Mesenteric fat pad (tissue), 1 donor: ENCODE results near the gene TFAP2A. TPM values are rescaled to one million over a fixed set of nuclear protein-coding genes. Genes with fewer than 3 reads are reported as not detected.

Source experiments
- DNase-seq: peaks from one replicate; pipeline ENCODE4 v3.0.0-alpha.2; 2020; ENCODE audit warnings: low spot score
- total RNA-seq: library from RNA; stranded (reverse); fragmentation: NEBNext Ultra II Directional; extraction: Animal tissue kit (Norgen Biotek cat#: 25700); gene quantifications from one replicate; pipeline ENCODE4 v1.2.1, GENCODE V29; 2021
- donor health status: DM: yes; HTN: yes; CAD: no.

TFAP2A gene
- total RNA-seq, 1 donor from 2014 or later, result 1.9 TPM

GRCh38 chr6:10384091-10384609 is 30.7 kb downstream of the TFAP2A start:
- DNase-seq, result no peak

GRCh38 chr6:10383331-10384090 is 31.4 kb downstream of the TFAP2A start:
- DNase-seq, result no peak

- DNase-seq, result no peak
Observed at GRCh38 chr6:10382728-10383330, 32.0 kb downstream of the TFAP2A start.

GRCh38 chr6:10382322-10382721 is 32.6 kb downstream of the TFAP2A start:
- no peak for DNase-seq

GRCh38 chr6:10381830-10382208 is 33.1 kb downstream of the TFAP2A start:
- no peak for DNase-seq

GRCh38 chr6:10381133-10381829 is 33.6 kb downstream of the TFAP2A start:
- no peak for DNase-seq

- DNase-seq, result no peak
Observed at GRCh38 chr6:10375391-10375969, 39.4 kb downstream of the TFAP2A start.

GRCh38 chr6:10373642-10374359 is 41.1 kb downstream of the TFAP2A start:
- no peak for DNase-seq

GRCh38 chr6:10369896-10370295 is 45.0 kb downstream of the TFAP2A start:
- no peak for DNase-seq

GRCh38 chr6:10368861-10369260 is 46.0 kb downstream of the TFAP2A start:
- no peak for DNase-seq

GRCh38 chr6:10363911-10364310 is 51.0 kb downstream of the TFAP2A start:
- no peak for DNase-seq

GRCh38 chr6:10362300-10362699 is 52.6 kb downstream of the TFAP2A start:
- no peak for DNase-seq

GRCh38 chr6:10361428-10361827 is 53.4 kb downstream of the TFAP2A start:
- DNase-seq, result no peak

GRCh38 chr6:10359581-10359980 is 55.3 kb downstream of the TFAP2A start:
- DNase-seq, result no peak

- no peak for DNase-seq
Observed at GRCh38 chr6:10355115-10355702, 59.7 kb downstream of the TFAP2A start.

- no peak for DNase-seq
Observed at GRCh38 chr6:10351791-10352190, 63.1 kb downstream of the TFAP2A start.

GRCh38 chr6:10350720-10351119 is 64.2 kb downstream of the TFAP2A start:
- no peak for DNase-seq

- DNase-seq, result no peak
Observed at GRCh38 chr6:10347561-10348327, 67.1 kb downstream of the TFAP2A start.
